ENCODE measurements around the gene NOC3L. TPM values are rescaled to one million over a fixed set of nuclear protein-coding genes. Genes with fewer than 3 reads are reported as not detected.

Gene NOC3L
- total and polyA plus RNA-seq, 10 of the 15 experiments (the other 5 are each of a cell fraction or from before 2014, with no cell fraction given): 27.8 to 51.4 (median 40.5) TPM

DNA sequence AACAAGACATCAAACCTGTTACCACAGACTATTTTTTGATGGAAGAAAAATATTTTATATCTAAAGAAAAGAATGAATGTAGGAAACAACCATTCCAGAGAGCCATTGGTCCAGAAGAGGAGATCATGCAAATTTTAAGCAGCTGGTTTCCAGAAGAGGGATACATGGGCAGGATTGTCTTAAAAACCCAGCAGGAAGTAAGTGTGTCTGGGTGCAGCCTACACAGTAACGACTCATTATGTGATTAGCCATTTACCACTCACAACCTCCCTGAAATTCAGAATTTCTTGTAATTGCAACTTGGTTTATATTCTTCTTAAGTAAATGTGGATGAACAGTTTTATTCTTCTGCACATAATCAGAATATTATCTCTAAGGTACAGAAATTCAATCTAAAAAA lies 46.2 kb downstream of the NOC3L start:
- Histone ChIP-seq H3K4me3 (no peak overlapping the region), H3K9me3 (replicated peaks; ENCODE audit: control insufficient read depth, insufficient read depth, low read length) (no peaks in the 10 kb centered on the region), H4K20me1 (ENCODE audit: control insufficient read depth, insufficient read depth) (no peaks in the 10 kb centered on the region), H3K27ac (ENCODE audit: control insufficient read depth, insufficient read depth) (no peak overlapping the region), H2AFZ (ENCODE audit: control insufficient read depth, low read depth, low read length) (no peak overlapping the region), H3K9ac (ENCODE audit: control insufficient read depth, insufficient read depth, low read length) (no peak overlapping the region), H3K27me3 (replicated peaks in 1 of 2; ENCODE audit: control insufficient read depth in 2 of 2, insufficient read depth in 2 of 2, low read length in 1 of 2) (no peaks in the 10 kb centered on the region), H3K4me1 (ENCODE audit: control insufficient read depth, insufficient read depth, low read length) (no peaks in the 10 kb centered on the region), H3K36me3 (ENCODE audit: control insufficient read depth in 2 of 2, insufficient read depth in 2 of 2, low read length in 1 of 2) (peaks cover 0 to 5% of the 10 kb centered on the region in 2 experiments; a peak in 1 of 4 replicates), H3K4me2 (ENCODE audit: control insufficient read depth, insufficient read depth) (no peak overlapping the region), H3K79me2 (ENCODE audit: control insufficient read depth, insufficient read depth, low read length) (no peaks in the 10 kb centered on the region)
- no peak for DNase-seq (ENCODE audit: low read depth, low spot score)
- in situ Hi-C loops (cut with MboI): loop anchor here (10.0 kb wide), 1 partner anchor 402 kb away; no protein-coding TSS in a partner anchor
- POLR2A ChIA-PET: no interaction called here
- TF ChIP-seq MLLT1 (IDR thresholded peaks at IDR 0.05) (no peak), EGR1 (IDR thresholded peaks at IDR 0.05; ENCODE audit: borderline replicate concordance in 1 of 2, low read depth in 2 of 2, low read length in 2 of 2) (no peak), CBFB (IDR thresholded peaks at IDR 0.05; ENCODE audit: low read depth) (no peak), POLR2A (IDR thresholded peaks at IDR 0.05; ENCODE audit: low read depth, low read length) (no peak), POLR2AphosphoS5 (IDR thresholded peaks at IDR 0.05; ENCODE audit: low read length) (no peak), CHD1 (IDR thresholded peaks at IDR 0.05; ENCODE audit: low read depth, low read length) (no peak)
- TF ChIP-seq, protein P1, sequence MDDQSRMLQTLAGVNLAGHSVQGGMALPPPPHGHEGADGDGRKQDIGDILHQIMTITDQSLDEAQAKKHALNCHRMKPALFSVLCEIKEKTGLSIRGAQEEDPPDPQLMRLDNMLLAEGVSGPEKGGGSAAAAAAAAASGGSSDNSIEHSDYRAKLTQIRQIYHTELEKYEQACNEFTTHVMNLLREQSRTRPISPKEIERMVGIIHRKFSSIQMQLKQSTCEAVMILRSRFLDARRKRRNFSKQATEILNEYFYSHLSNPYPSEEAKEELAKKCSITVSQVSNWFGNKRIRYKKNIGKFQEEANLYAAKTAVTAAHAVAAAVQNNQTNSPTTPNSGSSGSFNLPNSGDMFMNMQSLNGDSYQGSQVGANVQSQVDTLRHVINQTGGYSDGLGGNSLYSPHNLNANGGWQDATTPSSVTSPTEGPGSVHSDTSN (IDR thresholded peaks at IDR 0.05; ENCODE audit: insufficient replicate concordance, low read depth, low read length): no peak
- TF ChIP-seq, protein P2, sequence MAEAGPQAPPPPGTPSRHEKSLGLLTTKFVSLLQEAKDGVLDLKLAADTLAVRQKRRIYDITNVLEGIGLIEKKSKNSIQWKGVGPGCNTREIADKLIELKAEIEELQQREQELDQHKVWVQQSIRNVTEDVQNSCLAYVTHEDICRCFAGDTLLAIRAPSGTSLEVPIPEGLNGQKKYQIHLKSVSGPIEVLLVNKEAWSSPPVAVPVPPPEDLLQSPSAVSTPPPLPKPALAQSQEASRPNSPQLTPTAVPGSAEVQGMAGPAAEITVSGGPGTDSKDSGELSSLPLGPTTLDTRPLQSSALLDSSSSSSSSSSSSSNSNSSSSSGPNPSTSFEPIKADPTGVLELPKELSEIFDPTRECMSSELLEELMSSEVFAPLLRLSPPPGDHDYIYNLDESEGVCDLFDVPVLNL (IDR thresholded peaks at IDR 0.05; ENCODE audit: low read depth, low read length): no peak
- CTCF ChIA-PET: interaction anchor here (0.9 to 3.1 kb wide), 4 partner anchors 124 to 400 kb away, joined by 3 to 16 read pairs (median 4); no protein-coding TSS in a partner anchor
- SMC1A ChIA-PET (ENCODE audit: uncharacterized antibody, unreplicated experiment): interaction anchor here (0.6 to 1.9 kb wide), 3 partner anchors 8 to 128 kb away, joined by 3 to 5 read pairs (median 4); no protein-coding TSS in a partner anchor
- FAIRE-seq: no peak
- ATAC-seq: no peak
- intact Hi-C loops (cut with micrococcal nuclease; ENCODE audit: unreplicated experiment): no loop called here
- WGBS (ENCODE audit: insufficient coverage, insufficient replicate concordance, low lambda C conversion rate, missing lambda C conversion rate): 100% methylated on average over 1 of the region's 1 CpG
- BruUV-seq (replicated peaks): no TSS peak
- RAD21 ChIA-PET (ENCODE audit: unreplicated experiment): interaction anchor here (1.4 kb wide), 1 partner anchor 127 kb away, joined by 3 read pairs; no protein-coding TSS in a partner anchor

All from GM12878 (cell line).